CD4-positive, alpha-beta T cell treated with Interleukin-17A for 4 hours (primary cell): Measurements from ENCODE around the gene LRSAM1.

Source experiments
- DNase-seq: peaks from one replicate; pipeline ENCODE4 v3.0.0-alpha.2; 2020; ENCODE audit warnings: mixed read lengths

LRSAM1 gene

DNA sequence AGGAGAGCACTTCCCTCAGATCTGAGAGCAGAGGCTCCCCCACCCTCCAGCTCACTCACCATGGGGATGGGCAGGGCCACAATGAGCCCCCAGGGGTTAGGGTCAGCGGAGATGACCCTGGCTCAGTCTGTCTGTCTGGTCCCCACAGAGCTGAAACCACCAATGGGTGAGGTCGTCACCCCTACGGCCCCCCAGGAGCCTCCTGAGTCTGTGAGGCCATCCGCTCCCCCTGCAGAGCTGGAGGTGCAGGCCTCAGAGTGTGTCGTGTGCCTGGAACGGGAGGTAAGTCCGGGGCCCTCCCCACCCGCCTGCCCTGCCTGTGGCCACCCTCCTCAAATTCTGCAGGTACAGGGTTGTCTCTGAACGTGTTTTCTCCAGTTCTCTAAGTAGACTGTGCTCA lies 49.6 kb downstream of the LRSAM1 start:
- no peak for DNase-seq

DNA sequence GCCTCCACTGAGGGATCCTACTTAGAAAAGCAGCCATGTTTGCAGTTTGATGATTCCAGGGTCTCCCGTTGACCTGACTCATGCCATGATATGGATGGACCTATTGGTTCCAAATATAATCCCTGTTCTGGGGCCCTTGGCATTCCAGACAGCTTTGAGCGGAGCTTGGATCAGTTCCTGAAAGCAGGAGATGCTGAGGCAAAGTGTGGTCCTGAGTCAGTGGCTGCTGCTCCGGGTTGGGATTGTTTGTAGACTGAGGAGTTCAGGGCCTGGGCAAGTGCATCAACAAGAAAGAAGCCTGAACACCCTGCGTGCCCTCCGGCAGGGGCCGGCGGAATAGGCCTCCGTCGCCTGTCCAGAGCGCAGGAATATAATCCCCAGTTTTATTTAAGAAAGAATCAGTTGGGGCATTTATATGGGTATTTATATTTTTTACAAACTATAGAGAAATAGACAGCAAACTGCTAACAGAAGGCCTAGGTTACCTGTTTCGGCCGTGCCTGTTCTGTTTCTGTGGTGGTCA lies 50.6 kb downstream of the LRSAM1 start:
- DNase-seq, result no peak

DNA sequence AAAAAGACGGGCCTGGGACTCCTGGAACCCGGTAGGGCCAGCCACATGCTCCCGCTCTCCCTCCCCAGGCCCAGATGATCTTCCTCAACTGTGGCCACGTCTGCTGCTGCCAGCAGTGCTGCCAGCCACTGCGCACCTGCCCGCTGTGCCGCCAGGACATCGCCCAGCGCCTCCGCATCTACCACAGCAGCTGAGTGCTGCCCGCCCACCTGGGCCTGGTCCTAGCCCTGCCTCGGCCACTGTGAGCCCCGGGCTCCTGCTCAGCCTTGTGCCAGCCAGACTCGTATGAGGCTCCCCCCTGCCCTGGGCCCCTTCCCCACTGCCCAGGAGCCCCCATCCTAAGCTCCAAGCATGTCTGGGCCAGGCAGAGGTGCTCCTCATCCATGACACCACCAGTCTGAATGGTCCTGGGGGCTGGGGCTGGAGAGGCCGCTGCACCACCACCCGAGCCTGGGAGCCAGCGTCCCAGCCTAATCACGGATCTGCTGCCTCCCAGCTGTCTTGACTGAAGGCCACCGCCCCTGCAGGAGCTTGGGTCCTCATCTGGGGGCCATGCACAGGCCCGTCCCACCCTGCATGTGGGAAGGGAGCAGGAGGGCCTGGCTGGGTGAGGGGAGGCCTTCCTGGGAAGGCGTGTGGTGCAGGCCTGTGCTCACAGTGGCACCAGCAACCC lies 51.5 kb downstream of the LRSAM1 start:
- no peak for DNase-seq

DNA sequence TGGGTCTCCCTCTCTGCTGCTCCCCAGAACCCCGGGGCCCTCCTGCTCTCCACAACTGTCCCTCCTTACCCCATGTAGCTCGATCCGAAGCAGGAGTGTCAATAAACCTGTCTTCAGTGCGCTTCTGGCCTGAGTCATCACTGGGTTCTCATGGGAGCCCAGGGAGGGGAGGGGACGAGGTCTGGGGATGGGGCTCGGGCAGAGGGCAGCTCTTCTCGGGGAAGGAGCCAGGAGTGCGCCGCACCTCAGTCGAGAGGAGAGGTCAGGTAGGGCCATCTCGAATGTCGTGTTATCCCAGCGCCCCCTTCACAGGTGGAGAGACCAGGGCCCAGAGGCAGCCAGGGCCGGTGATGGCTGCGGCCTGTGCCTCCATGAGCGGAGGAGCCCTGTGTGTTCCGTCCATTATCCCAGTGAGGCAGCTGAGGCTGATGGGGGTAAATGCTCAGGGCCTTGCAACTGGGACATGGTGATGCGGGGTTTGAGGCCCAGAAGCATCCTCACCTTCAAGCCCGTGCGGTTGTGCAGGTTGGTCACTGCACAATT lies 52.1 kb downstream of the LRSAM1 start:
- DNase-seq, result no peak

GRCh38 chr9:127503947-127504886 lies 52.9 kb downstream of the LRSAM1 start:
- peak; percentile 89 for DNase-seq

DNA sequence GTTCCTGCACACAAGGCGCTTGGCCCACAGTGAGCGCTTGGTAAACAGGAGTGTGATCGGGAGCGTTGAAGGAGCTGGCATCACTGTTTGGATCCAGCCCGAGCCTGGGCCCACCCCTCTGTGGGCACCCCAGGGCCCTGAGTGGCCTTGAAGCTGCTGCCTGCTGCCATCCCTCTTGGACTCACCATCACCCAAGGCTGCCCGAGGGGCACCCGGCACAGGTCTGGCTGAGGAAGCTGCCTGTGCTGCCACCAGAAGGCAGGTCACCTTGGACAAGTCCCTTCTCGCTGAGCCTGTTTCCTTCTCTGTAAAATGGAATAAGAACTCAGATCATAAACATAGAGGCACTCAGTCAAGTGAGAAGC lies 53.6 kb downstream of the LRSAM1 start:
- DNase-seq, result no peak

DNA sequence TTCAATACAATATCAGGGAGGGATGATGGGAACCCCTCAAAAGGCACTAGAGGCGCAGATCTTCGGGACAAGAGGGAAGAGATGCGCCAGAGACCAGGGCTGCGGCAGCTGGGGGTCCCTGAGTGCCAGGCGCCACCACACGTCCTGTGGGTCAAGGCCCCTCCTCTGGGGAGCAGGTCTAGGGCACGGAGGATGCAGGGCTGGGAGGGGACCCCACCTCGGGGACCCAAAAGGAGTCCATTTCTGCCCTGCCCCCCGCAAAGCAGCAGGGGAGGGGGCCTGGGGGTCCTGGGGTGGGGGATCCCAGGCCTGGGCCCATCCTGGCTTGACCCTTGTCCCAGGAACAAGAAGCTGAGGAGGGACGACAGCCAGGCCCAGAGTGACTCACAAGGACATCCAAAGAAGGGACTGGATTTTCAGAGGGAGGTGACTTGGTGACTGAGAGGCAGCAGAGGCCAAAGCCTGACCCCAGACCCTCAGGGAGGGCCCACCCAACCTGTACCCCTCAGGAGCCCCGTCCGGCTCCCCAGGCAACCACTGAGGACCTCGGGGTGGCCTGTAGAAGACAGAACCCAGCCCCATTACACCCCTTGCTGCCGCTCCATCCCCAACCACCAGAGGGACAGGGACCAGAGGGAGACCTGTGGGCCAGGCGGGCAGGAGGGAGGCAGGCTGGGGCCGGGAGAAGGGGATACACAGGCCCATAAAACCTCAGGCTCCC lies 54.2 kb downstream of the LRSAM1 start:
- peak; percentile 21 for DNase-seq

- no peak for DNase-seq
Observed at GRCh38 chr9:127506117-127506813, 55.0 kb downstream of the LRSAM1 start.

DNA sequence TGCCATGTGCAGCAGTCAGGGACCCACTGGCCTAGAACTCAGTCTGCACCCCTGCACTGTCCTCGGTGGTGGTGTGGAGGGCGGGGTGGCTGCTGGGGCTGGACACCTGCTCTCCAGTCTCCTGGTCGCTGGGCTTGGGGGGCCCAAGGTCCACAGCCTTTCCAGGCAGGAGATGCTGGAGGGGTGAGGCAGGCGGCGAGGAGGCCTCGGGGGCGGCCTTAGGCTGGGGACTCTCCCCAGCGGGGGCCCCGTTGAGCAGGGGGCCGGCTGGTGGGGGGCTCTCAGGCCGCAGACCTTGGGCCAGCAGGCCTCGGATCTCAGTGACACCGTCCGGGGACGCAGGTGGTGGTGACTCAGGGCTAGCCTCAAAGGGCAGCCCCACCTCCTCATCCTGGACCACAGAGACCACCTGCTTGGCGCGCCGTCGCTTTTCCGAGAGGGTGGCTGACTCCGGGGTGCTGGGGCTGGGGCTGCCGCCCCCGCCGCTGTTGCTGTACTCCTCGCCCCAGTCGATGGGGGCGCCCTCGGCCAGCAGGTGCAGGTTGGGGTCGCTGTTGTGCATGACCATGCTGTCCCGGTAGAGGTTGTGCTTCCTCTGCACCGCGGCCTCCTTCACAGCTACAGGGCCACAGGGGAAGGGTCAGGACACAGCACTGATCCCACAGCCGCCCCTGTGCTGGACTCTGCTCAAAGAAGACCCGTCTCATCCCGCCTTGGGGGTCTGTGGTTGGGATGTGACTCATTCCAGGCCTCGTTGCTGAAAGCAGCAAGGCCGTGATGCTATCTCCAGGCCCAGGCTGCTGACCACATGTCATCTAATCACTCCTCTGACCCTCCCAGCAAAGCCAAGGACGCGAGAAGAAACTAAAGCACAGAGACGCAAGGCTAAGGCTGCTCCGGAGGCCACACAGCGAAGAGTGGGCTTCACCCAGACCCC lies 55.8 kb downstream of the LRSAM1 start:
- DNase-seq, result no peak

- no peak for DNase-seq
Observed at GRCh38 chr9:127507751-127508648, 56.7 kb downstream of the LRSAM1 start.

GRCh38 chr9:127508901-127509260 lies 57.6 kb downstream of the LRSAM1 start:
- DNase-seq, result no peak

GRCh38 chr9:127509261-127509954 lies 58.1 kb downstream of the LRSAM1 start:
- DNase-seq, result no peak

- no peak for DNase-seq
Observed at GRCh38 chr9:127509955-127510299, 58.6 kb downstream of the LRSAM1 start.

DNA sequence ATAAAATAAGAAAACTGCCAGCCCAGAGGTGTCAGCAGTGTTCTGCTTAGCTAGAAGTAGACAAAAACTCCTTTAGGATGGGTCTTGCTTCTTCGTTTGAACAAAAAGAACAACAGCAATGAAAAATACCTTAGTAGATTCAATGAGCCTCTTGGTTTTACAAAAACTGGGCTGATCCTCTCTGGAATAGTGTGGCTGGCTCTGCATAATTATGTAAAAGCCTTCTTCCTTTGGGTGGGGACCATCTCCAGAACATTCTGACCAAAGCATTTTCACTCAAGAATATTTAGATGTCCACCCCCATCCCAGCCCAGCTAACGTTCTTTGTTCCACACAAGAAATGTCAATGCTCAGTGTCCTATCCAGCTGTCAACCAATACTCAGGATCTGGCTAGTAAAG lies 63.2 kb downstream of the LRSAM1 start:
- DNase-seq, result no peak

DNA sequence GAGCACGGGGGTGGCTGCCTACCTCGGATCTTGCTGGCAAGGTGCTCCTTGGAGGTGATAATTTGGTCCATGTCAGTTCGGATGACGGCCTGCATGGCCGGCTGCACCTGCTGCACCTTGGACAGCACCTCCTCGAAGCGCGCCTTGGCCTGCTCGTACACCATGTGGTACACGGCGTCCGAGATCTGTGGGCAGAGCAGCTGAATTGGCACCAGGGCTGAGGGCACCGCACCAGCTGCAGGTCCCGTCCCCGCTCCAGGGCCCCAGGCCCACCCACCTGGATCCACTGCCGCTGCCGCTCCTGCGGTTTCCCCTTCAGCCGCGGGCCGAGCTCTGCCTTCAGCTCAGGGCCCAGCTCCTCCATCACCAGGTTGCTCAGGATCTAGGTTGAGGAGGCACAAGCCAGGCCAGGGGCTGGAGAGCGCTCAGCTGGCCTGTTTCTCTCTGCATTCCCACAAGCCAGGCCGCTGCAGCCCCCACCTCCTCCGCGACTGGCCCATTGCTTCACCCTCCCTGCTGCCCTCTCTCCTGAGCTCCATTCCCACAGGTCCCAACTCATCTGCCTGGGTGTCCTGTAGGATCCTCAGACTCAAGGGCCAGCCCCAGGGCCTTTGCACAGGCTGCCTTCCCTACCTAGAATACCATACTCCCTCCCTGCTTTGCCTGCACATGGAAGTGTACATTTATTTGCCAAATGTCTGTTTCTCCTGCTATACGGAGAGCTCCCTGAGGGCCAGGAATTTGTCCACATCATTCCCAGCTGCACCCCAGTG lies 65.7 kb downstream of the LRSAM1 start:
- DNase-seq, result no peak

DNA sequence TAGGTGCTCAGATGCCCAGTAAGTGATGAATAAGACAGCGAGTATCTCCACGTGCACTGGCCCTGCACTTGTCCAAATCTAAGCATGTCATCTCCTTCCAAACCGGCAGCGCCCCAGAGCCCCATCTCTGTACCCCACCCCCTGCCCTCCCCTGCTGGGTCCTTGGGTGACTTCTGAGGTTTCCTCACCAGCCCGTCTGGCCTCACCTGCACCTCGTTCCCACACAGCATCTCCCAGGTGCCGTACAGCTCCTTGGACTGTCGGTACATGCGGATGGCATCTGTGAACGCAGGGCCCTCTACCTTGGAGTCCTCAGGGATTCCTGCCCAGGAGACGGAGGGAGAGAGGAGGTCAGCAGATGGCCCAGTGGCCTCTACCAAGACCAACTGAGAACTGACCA lies 66.3 kb downstream of the LRSAM1 start:
- DNase-seq, result no peak

DNA sequence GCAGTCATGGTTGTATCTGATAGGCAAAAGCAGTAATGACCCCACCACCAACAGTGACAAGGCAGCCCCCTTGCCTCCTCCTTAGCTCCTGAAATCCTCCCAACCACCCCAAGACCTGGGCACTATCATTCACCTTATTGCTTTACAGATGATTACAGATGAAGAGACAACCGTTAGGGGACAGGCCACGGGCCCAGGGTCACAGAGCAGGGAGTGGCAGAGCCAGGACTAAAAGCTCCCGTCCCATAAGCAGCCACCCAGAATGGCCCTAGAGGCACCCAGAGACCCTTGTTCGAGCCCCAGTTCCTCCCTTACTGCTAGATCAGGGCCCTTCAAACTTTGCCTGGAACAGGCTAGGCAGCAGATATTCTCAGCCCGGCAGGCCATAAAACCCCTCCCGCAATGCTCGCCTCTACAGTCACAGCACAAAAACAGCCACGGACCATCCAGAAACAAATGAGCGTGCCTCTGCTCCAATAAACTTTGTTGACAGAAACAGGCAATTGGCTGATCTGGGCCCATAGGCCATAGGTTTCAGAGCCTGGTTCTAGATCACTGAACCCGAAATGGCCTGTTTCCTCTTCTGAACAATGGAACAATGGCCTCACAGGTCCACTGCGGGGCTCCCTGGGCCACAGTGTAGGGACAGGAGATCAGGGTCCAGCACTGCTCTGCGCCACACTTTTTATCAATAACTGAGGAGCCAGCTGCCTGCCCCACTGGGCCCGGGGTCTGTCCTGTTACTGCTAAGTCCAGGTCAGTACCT lies 67.0 kb downstream of the LRSAM1 start:
- no peak for DNase-seq
